ENCODE data around the gene GALNT18. TPM values are rescaled to one million over a fixed set of nuclear protein-coding genes. Genes with fewer than 3 reads are reported as not detected.

The GALNT18 gene
- total and polyA plus RNA-seq, 4 donors = 17.7 to 109 (median 63.7) TPM

DNA sequence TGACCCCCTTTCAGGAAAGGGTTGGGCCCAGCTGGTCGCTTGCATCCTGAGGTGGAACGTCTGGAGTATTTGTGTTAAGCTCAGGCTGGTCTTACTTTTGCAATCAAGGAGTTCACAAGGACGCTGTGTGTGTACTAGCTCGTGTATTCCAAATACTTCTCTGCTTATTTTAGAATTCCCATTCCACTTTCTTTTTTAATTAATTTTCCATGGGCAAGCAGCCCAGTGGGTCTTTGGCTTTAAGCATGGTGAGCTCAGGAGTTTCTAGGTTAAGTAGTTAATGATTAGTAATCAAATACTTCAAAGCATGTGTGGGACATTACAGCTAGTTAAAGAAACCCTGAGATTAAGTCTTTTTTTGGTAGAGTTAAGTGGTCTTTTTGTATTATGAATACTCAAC is 337.3 kb downstream of the GALNT18 start:
- Histone ChIP-seq H3K4me3 (no peak overlapping the region), H3K9me3 (ENCODE audit: control insufficient read depth in 4 of 4, insufficient read depth in 3 of 4, low read length in 3 of 4) (no peaks in the 10 kb centered on the region), H3K36me3 (ENCODE audit: control insufficient read depth in 4 of 4, insufficient read depth in 4 of 4, low read length in 4 of 4) (no peaks in the 10 kb centered on the region), H3K27ac (ENCODE audit: low read depth in 1 of 2, low read length in 1 of 2) (peak overlapping the region in 1 of 2 donors; percentile 31), H3K4me1 (ENCODE audit: control insufficient read depth in 5 of 5, insufficient read depth in 5 of 5, low read length in 5 of 5) (peaks cover 0 to 20% (median 13%) of the 10 kb centered on the region in 5 donors), H3K27me3 (ENCODE audit: control insufficient read depth in 3 of 3, insufficient read depth in 3 of 3, low read length in 2 of 3) (no peaks in the 10 kb centered on the region), H3K9ac (ENCODE audit: insufficient read depth in 1 of 2, low read length in 2 of 2) (no peak overlapping the region)
- ATAC-seq (ENCODE audit: insufficient read depth, low FRiP score) (no peak), DNase-seq (peak in 2 of 3 donors; percentile 37 to 55)
- 38 to 46% methylated on average over 4 of the region's 4 CpGs for WGBS, 2 donors
- TF ChIP-seq, protein P1, sequence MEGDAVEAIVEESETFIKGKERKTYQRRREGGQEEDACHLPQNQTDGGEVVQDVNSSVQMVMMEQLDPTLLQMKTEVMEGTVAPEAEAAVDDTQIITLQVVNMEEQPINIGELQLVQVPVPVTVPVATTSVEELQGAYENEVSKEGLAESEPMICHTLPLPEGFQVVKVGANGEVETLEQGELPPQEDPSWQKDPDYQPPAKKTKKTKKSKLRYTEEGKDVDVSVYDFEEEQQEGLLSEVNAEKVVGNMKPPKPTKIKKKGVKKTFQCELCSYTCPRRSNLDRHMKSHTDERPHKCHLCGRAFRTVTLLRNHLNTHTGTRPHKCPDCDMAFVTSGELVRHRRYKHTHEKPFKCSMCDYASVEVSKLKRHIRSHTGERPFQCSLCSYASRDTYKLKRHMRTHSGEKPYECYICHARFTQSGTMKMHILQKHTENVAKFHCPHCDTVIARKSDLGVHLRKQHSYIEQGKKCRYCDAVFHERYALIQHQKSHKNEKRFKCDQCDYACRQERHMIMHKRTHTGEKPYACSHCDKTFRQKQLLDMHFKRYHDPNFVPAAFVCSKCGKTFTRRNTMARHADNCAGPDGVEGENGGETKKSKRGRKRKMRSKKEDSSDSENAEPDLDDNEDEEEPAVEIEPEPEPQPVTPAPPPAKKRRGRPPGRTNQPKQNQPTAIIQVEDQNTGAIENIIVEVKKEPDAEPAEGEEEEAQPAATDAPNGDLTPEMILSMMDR (IDR thresholded peaks at IDR 0.05; ENCODE audit: control extremely low read depth, extremely low read depth) = no peak

DNA sequence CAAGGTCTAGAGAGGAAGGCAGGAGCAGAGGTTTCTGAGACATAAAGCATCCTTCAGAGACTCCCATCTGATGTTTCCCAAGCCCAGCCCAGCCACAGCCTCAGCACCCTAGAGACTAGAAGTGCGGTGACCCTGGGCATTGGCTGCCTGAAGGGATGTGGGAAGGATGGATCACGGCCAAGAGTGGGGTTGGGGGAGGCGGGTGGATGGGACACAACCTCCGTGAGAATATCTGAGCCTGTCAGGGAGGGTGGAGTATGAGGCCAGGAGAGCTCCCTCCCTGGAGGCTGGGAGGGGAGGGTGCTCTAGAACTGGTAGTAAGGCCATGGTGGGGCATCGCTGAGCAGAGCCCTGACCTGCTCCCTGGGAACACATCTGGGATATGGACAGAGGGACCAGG is 340.2 kb downstream of the GALNT18 start:
- H3K9me3 ChIP-seq (ENCODE audit: control insufficient read depth in 4 of 4, insufficient read depth in 3 of 4, low read length in 3 of 4) = no peaks in the 10 kb centered on the region
- no peak for ATAC-seq (ENCODE audit: insufficient read depth, low FRiP score)
- TF ChIP-seq, protein P1 (IDR thresholded peaks at IDR 0.05; ENCODE audit: control extremely low read depth, extremely low read depth) = no peak
- DNase-seq = no peak
- no peaks in the 10 kb centered on the region for H3K36me3 ChIP-seq (ENCODE audit: control insufficient read depth in 4 of 4, insufficient read depth in 4 of 4, low read length in 4 of 4)
- no peak overlapping the region for H3K9ac ChIP-seq (ENCODE audit: insufficient read depth in 1 of 2, low read length in 2 of 2)
- WGBS, 2 donors = 78 to 80% methylated on average over 5 of the region's 5 CpGs
- no peaks in the 10 kb centered on the region for H3K27me3 ChIP-seq (ENCODE audit: control insufficient read depth in 3 of 3, insufficient read depth in 3 of 3, low read length in 2 of 3)
- H3K4me1 ChIP-seq (ENCODE audit: control insufficient read depth in 5 of 5, insufficient read depth in 5 of 5, low read length in 5 of 5) = peaks cover 0 to 21% (median 14%) of the 10 kb centered on the region in 5 donors
- H3K4me3 ChIP-seq = no peak overlapping the region
- H3K27ac ChIP-seq (ENCODE audit: low read depth in 1 of 2, low read length in 1 of 2) = no peak overlapping the region

DNA sequence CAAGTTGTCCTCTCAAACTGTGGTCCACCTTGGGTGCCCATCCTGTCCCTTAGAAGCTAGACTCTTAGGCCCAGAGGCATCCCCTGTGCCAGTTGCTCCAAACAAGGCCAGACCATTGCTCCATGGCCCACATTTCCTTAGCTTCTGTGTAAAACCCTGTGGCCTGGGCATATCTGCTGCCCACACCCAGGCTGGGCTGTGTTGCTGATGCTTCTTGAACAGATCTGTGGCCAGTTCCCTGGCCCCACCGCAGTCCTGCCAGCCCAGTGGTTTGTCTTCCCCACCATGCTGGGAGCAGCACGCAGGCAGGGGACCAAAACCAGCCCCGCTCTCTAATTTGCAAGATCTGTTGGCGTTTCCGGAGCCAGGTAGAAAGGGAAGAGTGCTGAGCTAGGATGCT is 341.0 kb downstream of the GALNT18 start:
- H3K9me3 ChIP-seq (ENCODE audit: control insufficient read depth in 4 of 4, insufficient read depth in 3 of 4, low read length in 3 of 4) = no peaks in the 10 kb centered on the region
- ATAC-seq (ENCODE audit: insufficient read depth, low FRiP score) = no peak
- H3K36me3 ChIP-seq (ENCODE audit: control insufficient read depth in 4 of 4, insufficient read depth in 4 of 4, low read length in 4 of 4) = no peaks in the 10 kb centered on the region
- 88 to 93% methylated on average over 5 of the region's 5 CpGs for WGBS, 2 donors
- no peak overlapping the region for H3K4me3 ChIP-seq
- H3K9ac ChIP-seq (ENCODE audit: insufficient read depth in 1 of 2, low read length in 2 of 2) = no peak overlapping the region
- H3K4me1 ChIP-seq (ENCODE audit: control insufficient read depth in 5 of 5, insufficient read depth in 5 of 5, low read length in 5 of 5) = peaks cover 0 to 21% (median 14%) of the 10 kb centered on the region in 5 donors
- TF ChIP-seq, protein P1 (IDR thresholded peaks at IDR 0.05; ENCODE audit: control extremely low read depth, extremely low read depth) = no peak
- peak overlapping the region in 1 of 2 donors; percentile 65 for H3K27ac ChIP-seq (ENCODE audit: low read depth in 1 of 2, low read length in 1 of 2)
- no peaks in the 10 kb centered on the region for H3K27me3 ChIP-seq (ENCODE audit: control insufficient read depth in 3 of 3, insufficient read depth in 3 of 3, low read length in 2 of 3)
- DNase-seq = no peak
